ENCODE measurements around the gene PCA3. TPM values are rescaled to one million over a fixed set of nuclear protein-coding genes. Genes with fewer than 3 reads are reported as not detected.

Gene PCA3
- total RNA-seq, 4 donors from 2014 or later = 0.43 TPM; not detected in 3

- H3K9me3 ChIP-seq = no peaks in the 10 kb centered on the region
- DNase-seq = no peak
- no peaks in the 10 kb centered on the region for H3K27me3 ChIP-seq
- no peaks in the 10 kb centered on the region for H3K4me1 ChIP-seq
- no peak overlapping the region for H3K4me3 ChIP-seq
- no peaks in the 10 kb centered on the region for H3K36me3 ChIP-seq
- no peak overlapping the region for H3K27ac ChIP-seq
- intact Hi-C loops (cut with DNase I; ENCODE audit: low total_unique reads) = no loop called here
- TF ChIP-seq POLR2A (IDR thresholded peaks at IDR 0.05) = no peak
- TF ChIP-seq CTCF (IDR thresholded peaks at IDR 0.05) = no peak
Observed at GRCh38 chr9:76772686-76773445, 8.6 kb downstream of the PCA3 start.

GRCh38 chr9:76784881-76785280, 20.6 kb downstream of the PCA3 start:
- Histone ChIP-seq H3K4me3 (no peak overlapping the region), H3K36me3 (no peaks in the 10 kb centered on the region), H3K9me3 (no peaks in the 10 kb centered on the region), H3K4me1 (no peaks in the 10 kb centered on the region), H3K27me3 (no peaks in the 10 kb centered on the region), H3K27ac (no peak overlapping the region)
- intact Hi-C loops (cut with DNase I; ENCODE audit: low total_unique reads) = no loop called here
- no peak for TF ChIP-seq POLR2A (IDR thresholded peaks at IDR 0.05)
- TF ChIP-seq CTCF (IDR thresholded peaks at IDR 0.05) = no peak
- no peak for DNase-seq

GRCh38 chr9:76785501-76785900, 21.3 kb downstream of the PCA3 start:
- no peaks in the 10 kb centered on the region for H3K36me3 ChIP-seq
- TF ChIP-seq CTCF (IDR thresholded peaks at IDR 0.05) (no peak), POLR2A (IDR thresholded peaks at IDR 0.05) (no peak)
- H3K4me3 ChIP-seq = no peak overlapping the region
- DNase-seq = no peak
- no peaks in the 10 kb centered on the region for H3K27me3 ChIP-seq
- H3K4me1 ChIP-seq = no peaks in the 10 kb centered on the region
- H3K9me3 ChIP-seq = no peaks in the 10 kb centered on the region
- intact Hi-C loops (cut with DNase I; ENCODE audit: low total_unique reads) = no loop called here
- H3K27ac ChIP-seq = no peak overlapping the region

GRCh38 chr9:76787677-76788076, 23.4 kb downstream of the PCA3 start:
- no peak overlapping the region for H3K27ac ChIP-seq
- H3K4me3 ChIP-seq = no peak overlapping the region
- no peak for DNase-seq
- TF ChIP-seq POLR2A (IDR thresholded peaks at IDR 0.05) (no peak), CTCF (IDR thresholded peaks at IDR 0.05) (no peak)
- H3K4me1 ChIP-seq = no peaks in the 10 kb centered on the region
- intact Hi-C loops (cut with DNase I; ENCODE audit: low total_unique reads) = no loop called here
- no peaks in the 10 kb centered on the region for H3K27me3 ChIP-seq
- H3K36me3 ChIP-seq = no peaks in the 10 kb centered on the region
- H3K9me3 ChIP-seq = no peaks in the 10 kb centered on the region

GRCh38 chr9:76789840-76790239, 25.6 kb downstream of the PCA3 start:
- Histone ChIP-seq H3K4me3 (no peak overlapping the region), H3K9me3 (no peaks in the 10 kb centered on the region), H3K4me1 (no peaks in the 10 kb centered on the region), H3K36me3 (no peaks in the 10 kb centered on the region), H3K27ac (no peak overlapping the region), H3K27me3 (no peaks in the 10 kb centered on the region)
- intact Hi-C loops (cut with DNase I; ENCODE audit: low total_unique reads) = no loop called here
- no peak for DNase-seq
- TF ChIP-seq POLR2A (IDR thresholded peaks at IDR 0.05) (no peak), CTCF (IDR thresholded peaks at IDR 0.05) (no peak)
